ENCODE measurements around the gene GGCX.

GRCh38 chr2:85597241-85597640 lies 35.9 kb upstream of the GGCX start:
- TF ChIP-seq, protein P1, sequence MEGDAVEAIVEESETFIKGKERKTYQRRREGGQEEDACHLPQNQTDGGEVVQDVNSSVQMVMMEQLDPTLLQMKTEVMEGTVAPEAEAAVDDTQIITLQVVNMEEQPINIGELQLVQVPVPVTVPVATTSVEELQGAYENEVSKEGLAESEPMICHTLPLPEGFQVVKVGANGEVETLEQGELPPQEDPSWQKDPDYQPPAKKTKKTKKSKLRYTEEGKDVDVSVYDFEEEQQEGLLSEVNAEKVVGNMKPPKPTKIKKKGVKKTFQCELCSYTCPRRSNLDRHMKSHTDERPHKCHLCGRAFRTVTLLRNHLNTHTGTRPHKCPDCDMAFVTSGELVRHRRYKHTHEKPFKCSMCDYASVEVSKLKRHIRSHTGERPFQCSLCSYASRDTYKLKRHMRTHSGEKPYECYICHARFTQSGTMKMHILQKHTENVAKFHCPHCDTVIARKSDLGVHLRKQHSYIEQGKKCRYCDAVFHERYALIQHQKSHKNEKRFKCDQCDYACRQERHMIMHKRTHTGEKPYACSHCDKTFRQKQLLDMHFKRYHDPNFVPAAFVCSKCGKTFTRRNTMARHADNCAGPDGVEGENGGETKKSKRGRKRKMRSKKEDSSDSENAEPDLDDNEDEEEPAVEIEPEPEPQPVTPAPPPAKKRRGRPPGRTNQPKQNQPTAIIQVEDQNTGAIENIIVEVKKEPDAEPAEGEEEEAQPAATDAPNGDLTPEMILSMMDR (IDR thresholded peaks at IDR 0.05; ENCODE audit: low read depth, low read length, poor library complexity, severe bottlenecking) = no peak
- TF ChIP-seq EZH2phosphoT487 (IDR thresholded peaks at IDR 0.05; ENCODE audit: borderline replicate concordance, low read length) = no peak

All from DOHH2 (cell line).